Measurements from ENCODE around the gene ZFHX3. TPM values are rescaled to one million over a fixed set of nuclear protein-coding genes. Genes with fewer than 3 reads are reported as not detected.

Gene ZFHX3
- total RNA-seq, 1 experiment from 2014 or later = 1.5 TPM

- Histone ChIP-seq H3K79me1 (ENCODE audit: insufficient read depth, low read depth, low read length, poor library complexity, severe bottlenecking) (no peaks in the 10 kb centered on the region), H2BK120ac (ENCODE audit: low read depth, low read length, poor library complexity, severe bottlenecking) (no peak overlapping the region), H2AFZ (ENCODE audit: low read length) (no peak overlapping the region), H3K56ac (ENCODE audit: insufficient read length, low read depth, low read length) (no peak overlapping the region), H2BK5ac (ENCODE audit: insufficient read length, low read length) (no peak overlapping the region), H3K4ac (ENCODE audit: low read depth, low read length) (no peak overlapping the region), H3K27me3 (ENCODE audit: insufficient read depth, low read length) (no peaks in the 10 kb centered on the region), H3K4me1 (ENCODE audit: insufficient read depth, low read length) (no peaks in the 10 kb centered on the region), H3K79me2 (ENCODE audit: insufficient read depth, low read length) (no peaks in the 10 kb centered on the region), H3K18ac (ENCODE audit: insufficient read length, low read depth, low read length) (no peak overlapping the region), H2AK5ac (ENCODE audit: insufficient read length, low read length) (no peak overlapping the region), H3K23ac (ENCODE audit: insufficient read length, low read depth, low read length) (no peak overlapping the region), H3K23me2 (ENCODE audit: insufficient read length, low read depth, low read length, poor library complexity, severe bottlenecking) (no peaks in the 10 kb centered on the region), H3K27ac (ENCODE audit: insufficient read length, low read depth, low read length) (no peak overlapping the region), H4K8ac (replicated peaks; ENCODE audit: insufficient read length, low read depth, low read length) (no peak overlapping the region), H4K5ac (ENCODE audit: insufficient read length, low read depth, low read length) (no peak overlapping the region), H2BK12ac (ENCODE audit: insufficient read length, low read depth, low read length) (no peak overlapping the region), H4K91ac (ENCODE audit: insufficient read length, low read depth, low read length) (no peak overlapping the region), H4K20me1 (ENCODE audit: control insufficient read depth, insufficient read depth, insufficient read length) (no peaks in the 10 kb centered on the region), H3T11ph (ENCODE audit: low read length) (no peak overlapping the region), H2BK15ac (ENCODE audit: low read depth, low read length) (no peak overlapping the region), H3K9me3 (ENCODE audit: control insufficient read depth, low read depth, low read length) (no peaks in the 10 kb centered on the region), H3K4me2 (ENCODE audit: insufficient read depth, insufficient read length, low read length) (no peak overlapping the region), H3K9ac (ENCODE audit: extremely low read depth, insufficient read length, low read length) (no peak overlapping the region), H2BK20ac (ENCODE audit: low read depth, low read length, poor library complexity, severe bottlenecking) (no peak overlapping the region), H3K14ac (ENCODE audit: insufficient read depth, low read length) (no peak overlapping the region)
- H3K36me3 Mint-ChIP-seq (ENCODE audit: insufficient read depth in 1 of 3, low read depth in 3 of 3) = no peaks in the 10 kb centered on the region
- no peak overlapping the region for H3K4me3 Mint-ChIP-seq
- peaks cover 14% of the 10 kb centered on the region for H3K27me3 Mint-ChIP-seq (ENCODE audit: low read depth)
- no CpG with 5 or more reads among the region's 7 CpGs for WGBS (ENCODE audit: extremely low coverage, insufficient read length, low lambda C conversion rate)
- peak overlapping the region in 1 of 3 experiments; percentile 29; a peak in 1 of 7 replicates for H3K27ac Mint-ChIP-seq
- TF ChIP-seq, protein P1, sequence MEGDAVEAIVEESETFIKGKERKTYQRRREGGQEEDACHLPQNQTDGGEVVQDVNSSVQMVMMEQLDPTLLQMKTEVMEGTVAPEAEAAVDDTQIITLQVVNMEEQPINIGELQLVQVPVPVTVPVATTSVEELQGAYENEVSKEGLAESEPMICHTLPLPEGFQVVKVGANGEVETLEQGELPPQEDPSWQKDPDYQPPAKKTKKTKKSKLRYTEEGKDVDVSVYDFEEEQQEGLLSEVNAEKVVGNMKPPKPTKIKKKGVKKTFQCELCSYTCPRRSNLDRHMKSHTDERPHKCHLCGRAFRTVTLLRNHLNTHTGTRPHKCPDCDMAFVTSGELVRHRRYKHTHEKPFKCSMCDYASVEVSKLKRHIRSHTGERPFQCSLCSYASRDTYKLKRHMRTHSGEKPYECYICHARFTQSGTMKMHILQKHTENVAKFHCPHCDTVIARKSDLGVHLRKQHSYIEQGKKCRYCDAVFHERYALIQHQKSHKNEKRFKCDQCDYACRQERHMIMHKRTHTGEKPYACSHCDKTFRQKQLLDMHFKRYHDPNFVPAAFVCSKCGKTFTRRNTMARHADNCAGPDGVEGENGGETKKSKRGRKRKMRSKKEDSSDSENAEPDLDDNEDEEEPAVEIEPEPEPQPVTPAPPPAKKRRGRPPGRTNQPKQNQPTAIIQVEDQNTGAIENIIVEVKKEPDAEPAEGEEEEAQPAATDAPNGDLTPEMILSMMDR (conservative IDR thresholded peaks at IDR 0.05) = no peak
- DNase-seq = no peak
- H3K9me3 Mint-ChIP-seq = no peaks in the 10 kb centered on the region
- no peaks in the 10 kb centered on the region for H3K4me1 Mint-ChIP-seq
These were observed 70.8 kb downstream of the ZFHX3 start for GRCh38 chr16:72977127-72977526.

Measured in H9 (cell line).